Activated naive CD8-positive, alpha-beta T cell treated with anti-CD3 and anti-CD28 coated beads, Interleukin-2, amount 50 U/mL, for 16 hours (primary cell): Measurements from ENCODE around the gene BTBD19.

ENCODE experiments used
- DNase-seq: peaks from one replicate; pipeline ENCODE4 v3.0.0-alpha.2; 2020; ENCODE audit warnings: low read depth, low spot score

BTBD19 gene

GRCh38 chr1:44855742-44856141 is 47.4 kb downstream of the BTBD19 start:
- no peak for DNase-seq

GRCh38 chr1:44857446-44857845 is 49.1 kb downstream of the BTBD19 start:
- no peak for DNase-seq

- no peak for DNase-seq
These were observed 52.0 kb downstream of the BTBD19 start for GRCh38 chr1:44860331-44860730.

GRCh38 chr1:44860891-44861425 is 52.6 kb downstream of the BTBD19 start:
- no peak for DNase-seq

GRCh38 chr1:44862829-44863401 is 54.6 kb downstream of the BTBD19 start:
- no peak for DNase-seq
